ENCODE data around the gene ABTB2.
A peak's percentile ranks its signal among the peaks of the same experiment; 100 is the strongest.

The ABTB2 gene

GRCh38 chr11:34356576-34356912 is 1.3 kb downstream of the ABTB2 start:
- DNase-seq (ENCODE audit: low read depth) = peak; percentile 27
- H3K4me3 ChIP-seq (ENCODE audit: control insufficient read depth, low read depth, low read length) = peak overlapping the region; percentile 58
- no peak for TF ChIP-seq CTCF (conservative IDR thresholded peaks at IDR 0.05; ENCODE audit: control insufficient read depth, insufficient read depth, low read depth, low read length)

- peak overlapping the region; percentile 58 for H3K4me3 ChIP-seq (ENCODE audit: control insufficient read depth, low read depth, low read length)
- no peak for TF ChIP-seq CTCF (conservative IDR thresholded peaks at IDR 0.05; ENCODE audit: control insufficient read depth, insufficient read depth, low read depth, low read length)
- DNase-seq (ENCODE audit: low read depth) = no peak
Observed at GRCh38 chr11:34356130-34356529, 1.7 kb downstream of the ABTB2 start.

GRCh38 chr11:34355726-34356125 is 2.1 kb downstream of the ABTB2 start:
- H3K4me3 ChIP-seq (ENCODE audit: control insufficient read depth, low read depth, low read length) = peak overlapping the region; percentile 58
- no peak for DNase-seq (ENCODE audit: low read depth)
- TF ChIP-seq CTCF (conservative IDR thresholded peaks at IDR 0.05; ENCODE audit: control insufficient read depth, insufficient read depth, low read depth, low read length) = no peak

- H3K4me3 ChIP-seq (ENCODE audit: control insufficient read depth, low read depth, low read length) = no peak overlapping the region
- peak; percentile 58 for DNase-seq (ENCODE audit: low read depth)
- no peak for TF ChIP-seq CTCF (conservative IDR thresholded peaks at IDR 0.05; ENCODE audit: control insufficient read depth, insufficient read depth, low read depth, low read length)
Observed at GRCh38 chr11:34354782-34355181, 3.0 kb downstream of the ABTB2 start.

GRCh38 chr11:34353881-34354280 is 3.9 kb downstream of the ABTB2 start:
- no peak overlapping the region for H3K4me3 ChIP-seq (ENCODE audit: control insufficient read depth, low read depth, low read length)
- no peak for TF ChIP-seq CTCF (conservative IDR thresholded peaks at IDR 0.05; ENCODE audit: control insufficient read depth, insufficient read depth, low read depth, low read length)
- DNase-seq (ENCODE audit: low read depth) = no peak

- no peak for TF ChIP-seq CTCF (conservative IDR thresholded peaks at IDR 0.05; ENCODE audit: control insufficient read depth, insufficient read depth, low read depth, low read length)
- no peak overlapping the region for H3K4me3 ChIP-seq (ENCODE audit: control insufficient read depth, low read depth, low read length)
- DNase-seq (ENCODE audit: low read depth) = no peak
Observed at GRCh38 chr11:34351687-34352469, 5.9 kb downstream of the ABTB2 start.
